OCI-LY1 (cell line): ENCODE data around the gene PBX1.

Experiments
- H2AFZ ChIP-seq: fragments of 200-600 bp; sonication (generic), shearing (Covaris generic); 2 replicates; pipeline ENCODE4 v1.6.0; 2014; ENCODE audit warnings: antibody characterized with exemption, mild to moderate bottlenecking, low read length
- H3F3A ChIP-seq: fragments of 200-600 bp; sonication (generic), shearing (Covaris generic); 2 replicates; pipeline ENCODE4 v1.6.0; 2014; ENCODE audit warnings: mild to moderate bottlenecking, antibody characterized with exemption, low read length, moderate library complexity; ENCODE audit not compliant: insufficient read depth
- H3K27ac ChIP-seq: fragments of 200-600 bp; sonication (generic); 2 replicates; pipeline ENCODE4 v1.5.1; 2014; ENCODE audit warnings: low read length, mixed run types, mild to moderate bottlenecking, low read depth; ENCODE audit not compliant: poor library complexity, severe bottlenecking
- H3K27me3 ChIP-seq: fragments of 200-600 bp; sonication (generic); 2 replicates; pipeline ENCODE4 v1.6.0; 2014; ENCODE audit warnings: antibody characterized with exemption, mild to moderate bottlenecking, low read length, moderate library complexity; ENCODE audit not compliant: insufficient read depth
- H3K36me3 ChIP-seq: fragments of 200-600 bp; sonication (generic); 2 replicates; pipeline ENCODE4 v1.6.1; 2014; ENCODE audit warnings: mild to moderate bottlenecking, antibody characterized with exemption, low read length, moderate library complexity, mixed read lengths; ENCODE audit not compliant: insufficient read depth
- H3K4me1 ChIP-seq: fragments of 200-600 bp; sonication (generic); 2 replicates; pipeline ENCODE4 v1.5.1; 2014; ENCODE audit warnings: mild to moderate bottlenecking, low read length, moderate library complexity; ENCODE audit not compliant: insufficient read depth, severe bottlenecking
- H3K4me2 ChIP-seq: fragments of 200-600 bp; sonication (generic), shearing (Covaris generic); 2 replicates; pipeline ENCODE4 v1.6.1; 2014; ENCODE audit warnings: low read length
- H3K4me3 ChIP-seq: fragments of 200-600 bp; sonication (generic); 2 replicates; pipeline ENCODE4 v1.5.1; 2014; ENCODE audit warnings: low read length, low read depth, mild to moderate bottlenecking, mixed read lengths; ENCODE audit not compliant: poor library complexity, severe bottlenecking
- H3K79me2 ChIP-seq: fragments of 200-600 bp; shearing (Covaris generic); 2 replicates; pipeline ENCODE4 v1.6.1; 2016; ENCODE audit warnings: mixed run types, low read length, mixed read lengths; ENCODE audit not compliant: insufficient read depth
- H3K9ac ChIP-seq: fragments of 200-600 bp; sonication (generic), shearing (Covaris generic); 2 replicates; pipeline ENCODE4 v1.6.1; 2014; ENCODE audit warnings: mild to moderate bottlenecking, low read length, mixed read lengths
- H3K9me2 ChIP-seq: fragments of 200-600 bp; sonication (generic), shearing (Covaris generic); 2 replicates; pipeline ENCODE4 v1.6.1; 2014; ENCODE audit warnings: low read depth, mild to moderate bottlenecking, low read length, mixed read lengths
- H3K9me3 ChIP-seq: fragments of 200-600 bp; shearing (Covaris generic); 2 replicates; pipeline ENCODE4 v1.6.1; 2014; ENCODE audit warnings: low read length, mixed read lengths
- H4K20me1 ChIP-seq: fragments of 200-600 bp; sonication (generic), shearing (Covaris generic); 2 replicates; pipeline ENCODE4 v1.6.0; 2016; ENCODE audit warnings: mild to moderate bottlenecking, low read length; ENCODE audit not compliant: insufficient read depth
- CTCF ChIP-seq: fragments of 200-600 bp; sonication (generic), shearing (Covaris generic); IDR thresholded peaks from 2 replicates; pipeline ENCODE4 v1.5.1; 2017; ENCODE audit warnings: mild to moderate bottlenecking, antibody characterized with exemption, low read length, moderate library complexity, mixed read lengths
- EZH2 ChIP-seq: fragments of 200-600 bp; sonication (generic), shearing (Covaris generic); IDR thresholded peaks from 2 replicates; pipeline ENCODE4 v1.8.0; 2017; ENCODE audit warnings: borderline replicate concordance, mixed run types, mild to moderate bottlenecking, antibody characterized with exemption, low read length, moderate library complexity, mixed read lengths

The PBX1 gene

GRCh38 chr1:164773102-164773501 lies 214.1 kb downstream of the PBX1 start:
- H3K27me3 ChIP-seq, result no peaks in the 10 kb centered on the region

GRCh38 chr1:164774413-164774812 lies 215.4 kb downstream of the PBX1 start:
- no peak overlapping the region for H3K27ac ChIP-seq
- no peak overlapping the region for H2AFZ ChIP-seq
- H3K4me1 ChIP-seq, result no peaks in the 10 kb centered on the region
- TF ChIP-seq EZH2 (no peak), CTCF (peak; percentile 17; the same call in 1 of the 2 replicates)
- no peak overlapping the region for H3K4me3 ChIP-seq
- H3F3A ChIP-seq, result no peaks in the 10 kb centered on the region
- H3K36me3 ChIP-seq, result no peaks in the 10 kb centered on the region
- H3K9me2 ChIP-seq, result no peaks in the 10 kb centered on the region
- no peaks in the 10 kb centered on the region for H3K79me2 ChIP-seq
- no peaks in the 10 kb centered on the region for H3K9me3 ChIP-seq
- no peaks in the 10 kb centered on the region for H4K20me1 ChIP-seq
- H3K27me3 ChIP-seq, result no peaks in the 10 kb centered on the region
- no peak overlapping the region for H3K4me2 ChIP-seq
- H3K9ac ChIP-seq, result no peak overlapping the region

More at GRCh38 chr1:164773102-164773501, 214.1 kb downstream of the PBX1 start:
- H3K9me3 ChIP-seq, result no peaks in the 10 kb centered on the region
- no peak overlapping the region for H2AFZ ChIP-seq
- H3K9ac ChIP-seq, result no peak overlapping the region
- no peak overlapping the region for H3K4me3 ChIP-seq
- H3F3A ChIP-seq, result no peaks in the 10 kb centered on the region
- H4K20me1 ChIP-seq, result no peaks in the 10 kb centered on the region
- no peaks in the 10 kb centered on the region for H3K4me1 ChIP-seq
- H3K79me2 ChIP-seq, result no peaks in the 10 kb centered on the region
- no peak for TF ChIP-seq CTCF
- TF ChIP-seq EZH2, result no peak
- no peak overlapping the region for H3K27ac ChIP-seq
- no peak overlapping the region for H3K4me2 ChIP-seq
- no peaks in the 10 kb centered on the region for H3K36me3 ChIP-seq
- no peaks in the 10 kb centered on the region for H3K9me2 ChIP-seq

GRCh38 chr1:164774819-164775654 lies 216.1 kb downstream of the PBX1 start:
- Histone ChIP-seq H2AFZ (no peak overlapping the region), H3K9me2 (no peaks in the 10 kb centered on the region), H3K79me2 (no peaks in the 10 kb centered on the region), H3K4me3 (no peak overlapping the region), H3K27me3 (no peaks in the 10 kb centered on the region), H3K4me2 (no peak overlapping the region), H3K36me3 (no peaks in the 10 kb centered on the region), H3F3A (no peaks in the 10 kb centered on the region), H3K27ac (no peak overlapping the region), H4K20me1 (no peaks in the 10 kb centered on the region), H3K4me1 (no peaks in the 10 kb centered on the region), H3K9me3 (no peaks in the 10 kb centered on the region), H3K9ac (no peak overlapping the region)
- peak; percentile 4; the same call in 1 of the 2 replicates for TF ChIP-seq CTCF
- TF ChIP-seq EZH2, result no peak
